ENCODE results near the gene HOXB7. TPM values are rescaled to one million over a fixed set of nuclear protein-coding genes. Genes with fewer than 3 reads are reported as not detected.

Gene HOXB7
- total RNA-seq, 1 donor from 2014 or later = 3.6 TPM

- DNase-seq (ENCODE audit: low spot score) = no peak
- H3K4me1 Mint-ChIP-seq (ENCODE audit: unreplicated experiment) = peaks cover 49% of the 10 kb centered on the region
- peaks cover 25% of the 10 kb centered on the region for H3K27me3 Mint-ChIP-seq (ENCODE audit: unreplicated experiment)
- TF ChIP-seq CTCF (IDR thresholded peaks at IDR 0.05; ENCODE audit: unreplicated experiment) = no peak
- H3K4me3 Mint-ChIP-seq (ENCODE audit: unreplicated experiment) = peak overlapping the region; percentile 88
- no peaks in the 10 kb centered on the region for H3K9me3 Mint-ChIP-seq (ENCODE audit: unreplicated experiment)
- peak overlapping the region; percentile 67 for H3K27ac Mint-ChIP-seq (ENCODE audit: unreplicated experiment)
- peaks cover 6% of the 10 kb centered on the region for H3K36me3 Mint-ChIP-seq (ENCODE audit: low read depth, unreplicated experiment)
Measured at GRCh38 chr17:48568499-48569239, 42.1 kb downstream of the HOXB7 start.

GRCh38 chr17:48567646-48568354 lies 43.0 kb downstream of the HOXB7 start:
- peaks cover 20% of the 10 kb centered on the region for H3K27me3 Mint-ChIP-seq (ENCODE audit: unreplicated experiment)
- H3K4me3 Mint-ChIP-seq (ENCODE audit: unreplicated experiment) = peak overlapping the region; percentile 88
- no peak for DNase-seq (ENCODE audit: low spot score)
- peaks cover 6% of the 10 kb centered on the region for H3K36me3 Mint-ChIP-seq (ENCODE audit: low read depth, unreplicated experiment)
- no peak for TF ChIP-seq CTCF (IDR thresholded peaks at IDR 0.05; ENCODE audit: unreplicated experiment)
- peaks cover 50% of the 10 kb centered on the region for H3K4me1 Mint-ChIP-seq (ENCODE audit: unreplicated experiment)
- peak overlapping the region; percentile 67 for H3K27ac Mint-ChIP-seq (ENCODE audit: unreplicated experiment)
- H3K9me3 Mint-ChIP-seq (ENCODE audit: unreplicated experiment) = no peaks in the 10 kb centered on the region

- Mint-ChIP-seq H3K4me3 (ENCODE audit: unreplicated experiment) (no peak overlapping the region), H3K4me1 (ENCODE audit: unreplicated experiment) (peaks cover 53% of the 10 kb centered on the region)
Measured at GRCh38 chr17:48567209-48567608, 43.6 kb downstream of the HOXB7 start.

DNA sequence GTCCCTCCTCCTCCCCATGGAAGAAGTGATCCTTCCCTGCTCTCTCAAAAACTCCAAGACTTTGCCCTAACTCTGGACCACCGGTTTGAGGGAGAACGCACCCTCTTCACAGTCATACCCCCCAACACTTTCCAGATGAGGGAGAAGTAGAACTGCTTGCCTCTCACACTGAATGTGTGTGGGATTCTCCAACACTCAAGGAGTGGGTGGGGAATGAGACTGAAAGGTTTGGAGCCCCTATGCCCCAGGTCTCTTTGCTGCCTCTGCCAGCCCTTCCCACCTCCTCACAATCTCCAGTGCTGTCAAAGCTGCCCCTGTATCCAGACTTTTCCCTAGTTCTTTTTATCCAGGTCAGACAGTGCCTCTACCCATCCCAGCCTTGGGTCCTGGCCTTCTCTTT lies 44.1 kb downstream of the HOXB7 start:
- no peak overlapping the region for H3K27ac Mint-ChIP-seq (ENCODE audit: unreplicated experiment)
- DNase-seq (ENCODE audit: low spot score) = no peak
- no peaks in the 10 kb centered on the region for H3K9me3 Mint-ChIP-seq (ENCODE audit: unreplicated experiment)
- TF ChIP-seq CTCF (IDR thresholded peaks at IDR 0.05; ENCODE audit: unreplicated experiment) = no peak
- H3K36me3 Mint-ChIP-seq (ENCODE audit: low read depth, unreplicated experiment) = peaks cover 5% of the 10 kb centered on the region
- H3K4me1 Mint-ChIP-seq (ENCODE audit: unreplicated experiment) = peaks cover 52% of the 10 kb centered on the region
- H3K27me3 Mint-ChIP-seq (ENCODE audit: unreplicated experiment) = peaks cover 19% of the 10 kb centered on the region
- no peak overlapping the region for H3K4me3 Mint-ChIP-seq (ENCODE audit: unreplicated experiment)

More at GRCh38 chr17:48567209-48567608, 43.6 kb downstream of the HOXB7 start:
- Mint-ChIP-seq H3K36me3 (ENCODE audit: low read depth, unreplicated experiment) (peaks cover 6% of the 10 kb centered on the region), H3K27me3 (ENCODE audit: unreplicated experiment) (peaks cover 23% of the 10 kb centered on the region), H3K9me3 (ENCODE audit: unreplicated experiment) (no peaks in the 10 kb centered on the region), H3K27ac (ENCODE audit: unreplicated experiment) (no peak overlapping the region)
- no peak for DNase-seq (ENCODE audit: low spot score)
- TF ChIP-seq CTCF (IDR thresholded peaks at IDR 0.05; ENCODE audit: unreplicated experiment) = no peak

All from endothelial cell (in vitro differentiated cells).